Measurements from ENCODE around the gene SYMPK.

The SYMPK gene

DNA sequence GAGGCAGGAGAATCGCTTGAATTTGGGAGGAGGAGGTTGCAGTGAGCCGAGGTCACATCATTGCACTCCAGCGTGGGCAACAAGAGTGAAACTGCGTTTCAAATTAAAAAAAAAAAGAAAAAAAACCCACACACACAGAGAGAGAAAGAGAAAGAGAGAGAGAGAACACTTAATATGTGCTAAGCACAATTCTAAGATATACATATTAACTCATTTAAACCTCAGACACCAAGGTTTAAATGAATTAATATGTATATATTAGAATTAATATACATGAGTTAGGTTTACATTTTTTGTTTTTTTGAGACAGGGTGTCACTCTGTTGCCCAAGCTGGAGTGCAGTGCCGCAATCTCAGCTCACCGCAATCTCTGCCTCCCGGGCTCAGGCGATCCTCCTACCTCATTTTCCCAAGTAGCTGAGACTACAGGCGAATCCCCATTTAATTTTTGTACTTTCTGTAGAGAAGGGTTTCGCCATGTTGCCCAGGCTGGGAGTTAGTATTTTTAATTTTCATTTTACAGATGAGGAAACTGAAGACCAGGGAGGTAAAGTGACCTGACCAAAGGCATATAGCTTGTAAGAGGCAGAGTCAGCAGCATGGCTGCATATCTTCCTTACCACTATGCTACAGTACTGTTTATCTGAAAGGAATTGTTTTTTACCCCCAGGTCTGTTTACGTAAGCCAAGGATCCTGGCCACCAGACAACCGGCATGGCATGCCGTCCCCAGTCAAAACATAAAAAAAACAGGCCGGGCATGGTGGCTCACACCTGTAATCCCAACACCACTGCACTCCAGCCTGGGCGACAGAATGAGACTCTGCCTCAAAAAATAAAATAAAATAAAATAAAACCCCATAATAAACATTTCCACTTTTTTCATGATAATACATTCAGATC is 2.3 kb downstream of the SYMPK start:
- TF ChIP-seq, protein P1, sequence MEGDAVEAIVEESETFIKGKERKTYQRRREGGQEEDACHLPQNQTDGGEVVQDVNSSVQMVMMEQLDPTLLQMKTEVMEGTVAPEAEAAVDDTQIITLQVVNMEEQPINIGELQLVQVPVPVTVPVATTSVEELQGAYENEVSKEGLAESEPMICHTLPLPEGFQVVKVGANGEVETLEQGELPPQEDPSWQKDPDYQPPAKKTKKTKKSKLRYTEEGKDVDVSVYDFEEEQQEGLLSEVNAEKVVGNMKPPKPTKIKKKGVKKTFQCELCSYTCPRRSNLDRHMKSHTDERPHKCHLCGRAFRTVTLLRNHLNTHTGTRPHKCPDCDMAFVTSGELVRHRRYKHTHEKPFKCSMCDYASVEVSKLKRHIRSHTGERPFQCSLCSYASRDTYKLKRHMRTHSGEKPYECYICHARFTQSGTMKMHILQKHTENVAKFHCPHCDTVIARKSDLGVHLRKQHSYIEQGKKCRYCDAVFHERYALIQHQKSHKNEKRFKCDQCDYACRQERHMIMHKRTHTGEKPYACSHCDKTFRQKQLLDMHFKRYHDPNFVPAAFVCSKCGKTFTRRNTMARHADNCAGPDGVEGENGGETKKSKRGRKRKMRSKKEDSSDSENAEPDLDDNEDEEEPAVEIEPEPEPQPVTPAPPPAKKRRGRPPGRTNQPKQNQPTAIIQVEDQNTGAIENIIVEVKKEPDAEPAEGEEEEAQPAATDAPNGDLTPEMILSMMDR (IDR thresholded peaks at IDR 0.05; ENCODE audit: low read depth, low read length, missing control alignments) = no peak
- peaks cover 20% of the 10 kb centered on the region for H3K27me3 ChIP-seq (replicated peaks)
- DNase-seq = no peak
- in situ Hi-C loops (cut with HindIII; ENCODE audit: low pct_ligation_motif_present, low sequenced_read_pairs) = no loop called here
- H3K36me3 ChIP-seq (replicated peaks) = peaks cover 9% of the 10 kb centered on the region
- no peak overlapping the region for H3K4me3 ChIP-seq (ENCODE audit: low read depth, low read length)
- no peak overlapping the region for H3K27ac ChIP-seq

DNA sequence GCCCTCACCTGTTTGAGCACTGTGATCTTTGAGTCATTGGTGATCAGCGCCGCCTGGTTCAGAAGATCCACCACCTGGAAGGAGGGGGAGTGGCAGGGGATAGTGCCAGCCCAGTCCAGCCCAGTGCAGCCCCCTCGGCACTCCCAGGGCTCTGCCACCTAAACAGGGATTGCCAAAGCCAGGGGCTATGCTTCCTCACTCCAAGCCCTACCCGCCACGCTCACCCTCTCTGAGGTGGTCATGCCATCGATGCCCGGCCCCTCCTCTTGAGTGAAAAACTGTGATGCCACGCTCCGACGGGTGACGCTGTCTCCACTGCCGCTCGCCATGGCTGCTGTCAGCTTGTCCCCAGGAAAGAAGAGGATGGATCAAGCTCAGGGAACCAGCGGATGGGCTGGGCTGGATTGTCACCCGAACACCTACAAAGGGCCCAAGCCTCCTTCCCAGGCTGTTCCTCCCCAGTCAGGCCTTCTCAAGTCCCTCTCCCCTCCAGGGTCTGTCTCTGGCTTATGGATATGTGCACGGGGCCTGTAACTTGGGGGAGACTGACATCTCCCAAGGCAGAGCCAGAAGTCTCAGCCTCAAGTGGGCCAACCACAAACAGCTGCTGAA is 8.7 kb downstream of the SYMPK start:
- TF ChIP-seq, protein P1 (IDR thresholded peaks at IDR 0.05; ENCODE audit: low read depth, low read length, missing control alignments) = no peak
- in situ Hi-C loops (cut with HindIII; ENCODE audit: low pct_ligation_motif_present, low sequenced_read_pairs) = no loop called here
- Histone ChIP-seq H3K36me3 (replicated peaks) (peaks cover 60% of the 10 kb centered on the region), H3K27me3 (replicated peaks) (no peaks in the 10 kb centered on the region), H3K4me3 (ENCODE audit: low read depth, low read length) (no peak overlapping the region), H3K27ac (no peak overlapping the region)
- DNase-seq = no peak

DNA sequence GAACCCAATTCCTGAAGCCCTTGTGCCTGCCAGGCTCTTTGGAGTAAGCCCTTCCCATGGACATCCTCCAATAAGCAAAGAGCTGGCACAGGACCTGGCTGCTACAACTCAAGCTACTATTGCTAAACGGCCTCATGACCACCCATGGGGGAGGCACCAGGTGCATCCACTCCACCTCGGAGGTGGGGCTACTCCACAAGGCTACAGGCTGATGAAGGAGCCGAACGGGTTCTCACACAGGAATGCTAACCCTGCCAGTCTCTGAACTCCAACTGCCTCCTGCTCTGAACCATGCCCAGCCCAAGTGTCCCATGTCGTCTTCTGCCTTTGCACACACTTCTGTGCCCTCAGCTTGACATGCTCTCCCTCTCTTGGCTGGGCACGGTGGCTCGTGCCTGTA is 10.0 kb downstream of the SYMPK start:
- TF ChIP-seq, protein P1 (IDR thresholded peaks at IDR 0.05; ENCODE audit: low read depth, low read length, missing control alignments) = no peak
- no peak overlapping the region for H3K27ac ChIP-seq
- peaks cover 68% of the 10 kb centered on the region for H3K36me3 ChIP-seq (replicated peaks)
- no peak for DNase-seq
- H3K4me3 ChIP-seq (ENCODE audit: low read depth, low read length) = no peak overlapping the region
- in situ Hi-C loops (cut with HindIII; ENCODE audit: low pct_ligation_motif_present, low sequenced_read_pairs) = no loop called here
- H3K27me3 ChIP-seq (replicated peaks) = no peaks in the 10 kb centered on the region

DNA sequence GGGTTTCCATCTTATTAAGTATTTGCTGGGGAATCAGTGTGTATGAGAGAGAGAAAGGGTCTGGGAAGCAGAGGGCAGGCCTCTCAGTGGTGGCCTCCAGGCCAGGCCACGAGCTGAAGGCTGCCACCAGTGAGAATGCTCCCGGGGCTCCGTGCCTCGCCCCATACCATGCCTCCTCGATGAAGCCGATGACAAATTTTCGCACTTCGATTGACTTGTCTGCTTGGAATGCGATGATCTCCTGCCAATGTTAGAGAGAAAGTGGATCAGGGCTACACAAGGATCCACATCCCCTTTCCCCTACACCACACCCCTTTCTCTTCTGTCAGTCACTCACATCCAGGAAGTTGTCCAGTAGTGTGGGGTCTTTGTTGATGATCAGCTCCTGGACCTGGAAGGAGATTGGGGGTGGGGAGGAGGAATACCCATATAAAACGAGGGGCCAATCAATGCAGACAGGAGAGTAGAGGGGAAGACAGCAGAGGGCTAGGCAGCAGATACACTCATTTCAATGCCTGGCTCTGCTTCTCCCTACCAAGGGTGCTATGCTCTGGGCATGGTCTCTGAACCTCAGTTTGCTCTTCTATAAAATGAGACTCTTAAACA is 10.7 kb downstream of the SYMPK start:
- Histone ChIP-seq H3K27ac (peak overlapping the region; percentile 13), H3K36me3 (replicated peaks) (peaks cover 75% of the 10 kb centered on the region), H3K4me3 (ENCODE audit: low read depth, low read length) (no peak overlapping the region), H3K27me3 (replicated peaks) (no peaks in the 10 kb centered on the region)
- peak; percentile 39 for DNase-seq
- TF ChIP-seq, protein P1 (IDR thresholded peaks at IDR 0.05; ENCODE audit: low read depth, low read length, missing control alignments) = no peak
- in situ Hi-C loops (cut with HindIII; ENCODE audit: low pct_ligation_motif_present, low sequenced_read_pairs) = no loop called here

DNA sequence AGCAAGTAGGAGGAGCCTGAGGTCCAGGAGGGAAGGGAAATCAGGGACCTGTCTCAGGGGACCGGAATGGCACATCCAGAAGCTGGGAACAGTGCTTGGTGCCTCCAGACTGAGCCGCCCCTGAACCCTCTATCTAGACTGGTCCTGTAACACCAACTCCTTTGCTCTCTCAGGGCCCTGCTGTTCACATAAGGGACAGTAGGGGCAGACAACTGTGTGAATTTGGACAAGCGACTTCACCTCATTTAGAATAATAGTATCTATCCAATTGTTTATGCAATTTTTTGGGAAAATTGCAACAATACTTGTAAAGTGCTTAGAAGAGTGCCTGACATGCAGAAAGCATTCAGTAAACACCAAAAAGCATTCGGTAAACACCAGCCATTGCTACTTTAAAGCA is 14.0 kb downstream of the SYMPK start:
- no peak overlapping the region for H3K4me3 ChIP-seq (ENCODE audit: low read depth, low read length)
- DNase-seq = no peak
- in situ Hi-C loops (cut with HindIII; ENCODE audit: low pct_ligation_motif_present, low sequenced_read_pairs) = no loop called here
- no peak overlapping the region for H3K27ac ChIP-seq
- H3K27me3 ChIP-seq (replicated peaks) = no peaks in the 10 kb centered on the region
- H3K36me3 ChIP-seq (replicated peaks) = peaks cover 87% of the 10 kb centered on the region
- TF ChIP-seq, protein P1 (IDR thresholded peaks at IDR 0.05; ENCODE audit: low read depth, low read length, missing control alignments) = peak; percentile 64
